ENCODE measurements around the gene ZNF507.

DNA sequence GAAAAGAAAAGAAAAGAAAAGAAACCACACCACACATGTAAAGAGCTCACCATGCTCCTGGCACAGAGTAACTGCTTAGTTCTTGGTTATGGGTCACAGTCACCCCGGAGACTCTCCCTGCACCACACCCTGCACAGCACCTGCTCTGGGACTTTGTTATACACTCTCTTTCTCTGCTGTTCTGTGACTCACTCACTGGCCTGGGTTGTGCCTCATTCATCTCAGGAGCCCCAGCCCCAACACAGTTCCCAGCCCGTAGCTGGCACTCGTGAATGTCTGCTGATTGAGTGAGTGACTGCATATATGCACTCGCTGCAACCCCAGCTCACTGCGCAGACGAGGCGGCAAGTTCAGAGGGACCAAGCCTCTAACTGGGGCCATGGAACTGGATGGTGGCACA is 22.9 kb upstream of the ZNF507 start:
- TF ChIP-seq, protein P1, sequence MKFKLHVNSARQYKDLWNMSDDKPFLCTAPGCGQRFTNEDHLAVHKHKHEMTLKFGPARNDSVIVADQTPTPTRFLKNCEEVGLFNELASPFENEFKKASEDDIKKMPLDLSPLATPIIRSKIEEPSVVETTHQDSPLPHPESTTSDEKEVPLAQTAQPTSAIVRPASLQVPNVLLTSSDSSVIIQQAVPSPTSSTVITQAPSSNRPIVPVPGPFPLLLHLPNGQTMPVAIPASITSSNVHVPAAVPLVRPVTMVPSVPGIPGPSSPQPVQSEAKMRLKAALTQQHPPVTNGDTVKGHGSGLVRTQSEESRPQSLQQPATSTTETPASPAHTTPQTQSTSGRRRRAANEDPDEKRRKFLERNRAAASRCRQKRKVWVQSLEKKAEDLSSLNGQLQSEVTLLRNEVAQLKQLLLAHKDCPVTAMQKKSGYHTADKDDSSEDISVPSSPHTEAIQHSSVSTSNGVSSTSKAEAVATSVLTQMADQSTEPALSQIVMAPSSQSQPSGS (IDR thresholded peaks at IDR 0.05; ENCODE audit: low read length) = no peak
- TF ChIP-seq EP300 (IDR thresholded peaks at IDR 0.05; ENCODE audit: borderline replicate concordance in 1 of 2, low read depth in 2 of 2, low read length in 2 of 2) (no peak), POLR2AphosphoS5 (IDR thresholded peaks at IDR 0.05; ENCODE audit: low read depth, low read length) (no peak), CTCF (IDR thresholded peaks at IDR 0.05; ENCODE audit: control extremely low read depth in 1 of 3, insufficient read depth in 1 of 3, low read depth in 1 of 3, low read length in 3 of 3) (no peak), JUN (IDR thresholded peaks at IDR 0.05; ENCODE audit: low read depth, low read length) (no peak), KDM5A (IDR thresholded peaks at IDR 0.05; ENCODE audit: low read length) (no peak)
- TF ChIP-seq, protein P2, sequence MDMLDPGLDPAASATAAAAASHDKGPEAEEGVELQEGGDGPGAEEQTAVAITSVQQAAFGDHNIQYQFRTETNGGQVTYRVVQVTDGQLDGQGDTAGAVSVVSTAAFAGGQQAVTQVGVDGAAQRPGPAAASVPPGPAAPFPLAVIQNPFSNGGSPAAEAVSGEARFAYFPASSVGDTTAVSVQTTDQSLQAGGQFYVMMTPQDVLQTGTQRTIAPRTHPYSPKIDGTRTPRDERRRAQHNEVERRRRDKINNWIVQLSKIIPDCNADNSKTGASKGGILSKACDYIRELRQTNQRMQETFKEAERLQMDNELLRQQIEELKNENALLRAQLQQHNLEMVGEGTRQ (IDR thresholded peaks at IDR 0.05; ENCODE audit: low read length) = no peak
